ENCODE data around the gene TOPBP1.

Gene TOPBP1

GRCh38 chr3:133606342-133606741, 55.4 kb downstream of the TOPBP1 start:
- DNase-seq: no peak

- no peak for DNase-seq
These were observed 61.1 kb downstream of the TOPBP1 start for GRCh38 chr3:133600572-133601081.

GRCh38 chr3:133599280-133599679, 62.5 kb downstream of the TOPBP1 start:
- DNase-seq: no peak

GRCh38 chr3:133598405-133598804, 63.3 kb downstream of the TOPBP1 start:
- no peak for DNase-seq

GRCh38 chr3:133595341-133595740, 66.4 kb downstream of the TOPBP1 start:
- peak; percentile 40 for DNase-seq

GRCh38 chr3:133593243-133593642, 68.5 kb downstream of the TOPBP1 start:
- DNase-seq: no peak

GRCh38 chr3:133592843-133593242, 68.9 kb downstream of the TOPBP1 start:
- DNase-seq: no peak

GRCh38 chr3:133591271-133591742, 70.4 kb downstream of the TOPBP1 start:
- DNase-seq: no peak

GRCh38 chr3:133589503-133589902, 72.2 kb downstream of the TOPBP1 start:
- DNase-seq: no peak

GRCh38 chr3:133588784-133589465, 72.8 kb downstream of the TOPBP1 start:
- DNase-seq: no peak

GRCh38 chr3:133588035-133588434, 73.7 kb downstream of the TOPBP1 start:
- DNase-seq: no peak

- DNase-seq: no peak
These were observed 78.3 kb downstream of the TOPBP1 start for GRCh38 chr3:133583396-133583795.

GRCh38 chr3:133578548-133579191, 83.1 kb downstream of the TOPBP1 start:
- DNase-seq: no peak

GRCh38 chr3:133576169-133576568, 85.6 kb downstream of the TOPBP1 start:
- DNase-seq: no peak

GRCh38 chr3:133575086-133575485, 86.7 kb downstream of the TOPBP1 start:
- DNase-seq: peak; percentile 24

GRCh38 chr3:133574260-133574881, 87.4 kb downstream of the TOPBP1 start:
- DNase-seq: peak; percentile 90

GRCh38 chr3:133573629-133574194, 88.0 kb downstream of the TOPBP1 start, which contains the start of gene CDV3:
Gene CDV3 (plus strand): TSS chr3:133573686. CDS start chr3:133574045, 359 bp downstream.
- no peak for DNase-seq

GRCh38 chr3:133573054-133573628, 88.6 kb downstream of the TOPBP1 start:
- peak; percentile 100 for DNase-seq

- peak; percentile 64 for DNase-seq
These were observed 89.3 kb downstream of the TOPBP1 start for GRCh38 chr3:133572158-133573053.

- DNase-seq: no peak
These were observed 90.8 kb downstream of the TOPBP1 start for GRCh38 chr3:133570937-133571320.

- no peak for DNase-seq
These were observed 91.4 kb downstream of the TOPBP1 start for GRCh38 chr3:133570139-133570936.
